Stimulated activated CD4-positive, alpha-beta T cell treated with anti-CD3 and anti-CD28 coated beads, Interleukin-15, amount 100 ng/mL, for 48 hours (primary cell): Measurements from ENCODE around the gene EPC2.
"Not testable (repeated sequence)": the region's sequence is repeated elsewhere in the genome, so short reads cannot be mapped to it uniquely, and the experiment has no call there.

Experiments
- DNase-seq, 2 donors: peaks; one replicate each; pipeline ENCODE4 v3.0.0-alpha.2; 2020; ENCODE audit warnings: low read depth in 2 of 2

Gene EPC2

DNA sequence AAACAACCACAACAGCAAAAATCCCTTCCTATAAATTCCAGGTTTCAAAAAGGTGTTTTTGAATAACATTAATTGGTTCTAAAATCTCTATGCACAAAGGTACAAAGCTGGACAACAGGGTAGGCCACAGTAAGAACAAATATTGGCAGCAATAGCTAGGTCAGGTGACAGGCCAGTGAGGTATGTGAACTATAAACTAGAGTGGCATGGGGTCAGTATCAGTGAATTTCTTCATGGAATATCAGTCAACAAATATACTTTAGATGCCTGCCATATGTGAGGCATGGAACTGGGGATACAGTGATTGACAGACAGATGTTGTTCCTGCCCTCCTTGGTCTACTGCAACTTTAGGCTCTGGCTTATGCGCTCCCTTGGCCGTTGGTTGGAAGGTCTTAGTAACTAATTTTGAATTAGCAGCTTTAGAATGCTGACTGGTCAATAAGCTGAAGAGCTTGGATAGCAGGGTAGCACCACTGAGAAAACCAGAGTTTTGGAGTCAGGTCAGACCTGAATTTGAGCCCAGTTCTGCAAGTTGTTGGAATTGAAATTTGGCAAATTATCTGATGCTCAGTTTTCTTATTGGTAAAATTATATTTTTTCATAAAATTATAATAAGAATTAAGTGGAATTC is 2.3 kb upstream of the EPC2 start:
- DNase-seq: no peak

DNA sequence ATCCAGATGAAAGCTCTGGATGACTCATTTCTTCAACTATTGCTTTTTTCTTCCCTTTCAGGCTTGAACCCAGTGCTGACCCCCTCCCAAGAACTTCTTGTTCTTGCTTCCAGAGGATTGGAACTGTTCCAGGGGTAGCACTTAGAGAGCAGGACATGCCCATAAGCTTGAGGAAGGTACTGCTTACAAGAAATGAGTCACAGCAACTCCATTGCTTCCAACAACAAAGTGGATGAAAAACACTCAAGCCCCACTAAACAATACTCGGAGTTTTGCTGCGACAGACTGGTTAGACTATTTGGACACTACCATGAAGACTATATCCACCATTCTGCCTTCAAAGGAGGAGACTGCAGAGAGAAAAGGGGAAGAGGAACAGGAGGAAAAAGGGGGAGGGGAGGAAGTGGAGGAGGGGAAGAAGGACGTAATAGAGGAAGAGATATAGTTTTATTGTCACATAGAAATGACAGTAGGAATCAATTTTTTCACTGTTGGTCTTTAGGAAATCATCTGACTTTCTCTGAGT is 1.6 kb upstream of the EPC2 start:
- DNase-seq: no peak

- DNase-seq: no peak
Measured at GRCh38 chr2:148643421-148643820, 1.1 kb upstream of the EPC2 start.

GRCh38 chr2:148644883-148645538 is 460 bp downstream of the EPC2 start:
- peak; percentile 86 to 89 for DNase-seq

DNA sequence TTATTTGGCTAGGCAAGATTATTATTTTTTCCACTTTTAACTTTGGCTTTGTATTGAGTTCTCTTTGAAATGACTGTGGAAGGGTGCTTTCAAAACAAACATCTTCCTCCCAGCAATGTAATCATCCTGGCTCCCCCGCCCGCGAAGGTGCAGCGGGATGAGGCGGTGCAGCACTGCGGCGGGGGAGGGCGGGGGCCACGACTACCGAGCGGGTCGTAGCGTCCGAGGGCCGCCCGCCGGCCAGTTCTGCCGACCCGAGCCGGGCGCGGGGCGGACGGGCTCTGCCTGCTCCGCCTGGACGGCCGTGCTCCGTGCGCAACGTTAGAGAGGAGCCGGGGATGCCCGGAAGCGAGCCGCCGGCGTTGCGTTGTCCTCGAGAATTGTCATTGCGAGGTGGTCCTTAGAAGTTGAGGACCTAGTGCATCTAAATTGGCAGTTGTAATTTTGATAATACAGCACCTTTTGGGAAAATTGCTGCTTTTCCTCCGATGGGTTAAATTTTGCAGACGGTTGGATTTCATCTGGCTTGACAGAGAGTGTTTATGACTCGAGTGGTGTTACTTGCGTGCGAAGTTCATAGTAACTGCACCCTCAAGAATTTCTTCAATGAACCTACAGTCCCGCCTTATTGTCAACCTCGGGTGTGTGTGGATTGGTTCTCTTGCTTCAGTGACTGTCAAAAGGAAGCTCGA is 1.1 kb downstream of the EPC2 start:
- DNase-seq: peak; percentile 30 to 33

DNA sequence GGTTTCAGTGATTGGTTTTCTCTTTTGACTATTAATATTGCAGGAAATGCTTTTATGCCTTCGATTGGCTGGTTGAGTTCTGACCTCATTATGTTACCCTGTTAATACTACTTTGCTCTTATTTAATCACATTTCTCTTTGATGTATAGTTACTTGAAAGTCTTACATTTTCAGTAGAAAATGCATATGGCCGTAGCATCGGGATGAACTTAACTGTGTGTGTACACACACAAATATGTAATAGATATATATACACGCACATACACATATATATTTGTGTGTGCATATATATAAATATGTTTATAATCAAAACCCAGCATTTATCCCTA is 1.6 kb downstream of the EPC2 start:
- DNase-seq: no peak

DNA sequence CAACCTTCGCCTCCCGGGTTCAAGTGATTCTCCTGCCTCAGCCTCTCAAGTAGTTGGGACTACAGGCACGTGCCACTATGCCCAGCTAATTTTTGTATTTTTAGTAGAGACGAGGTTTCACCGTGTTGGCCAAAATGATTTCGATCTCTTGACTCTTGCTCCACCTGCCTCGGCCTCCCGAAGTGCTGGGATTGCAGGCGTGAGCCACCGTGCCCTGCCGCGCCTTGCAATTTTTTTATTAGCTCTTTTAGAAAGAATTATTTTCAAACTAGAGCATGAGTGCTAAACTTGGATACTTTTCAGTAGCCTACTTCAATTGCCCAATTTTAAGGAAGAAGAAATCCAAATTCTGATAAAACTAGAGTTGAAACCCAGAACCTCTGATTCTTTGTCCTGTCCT is 3.2 kb downstream of the EPC2 start:
- not testable (repeated sequence) for DNase-seq

DNA sequence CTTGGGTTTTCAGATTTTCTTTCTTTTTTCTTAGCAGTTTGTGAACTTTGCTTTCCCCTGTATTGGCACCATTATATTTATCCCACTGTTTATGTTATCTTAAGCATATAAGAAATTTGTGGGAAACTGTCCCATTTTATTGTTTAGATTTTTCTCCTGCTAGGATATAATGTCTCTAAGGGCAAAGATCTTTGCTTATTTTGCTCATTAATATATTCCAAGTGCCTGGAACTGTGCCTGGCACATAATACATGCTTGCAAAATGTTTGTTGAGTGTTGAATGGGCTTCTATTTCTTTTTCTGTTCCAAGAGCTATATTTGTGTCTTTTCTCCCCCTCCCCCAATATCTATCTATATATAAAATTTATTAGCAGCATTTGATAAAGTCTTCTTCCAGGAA is 5.4 kb downstream of the EPC2 start:
- DNase-seq: no peak

GRCh38 chr2:148650881-148651280 is 6.3 kb downstream of the EPC2 start:
- no peak for DNase-seq

DNA sequence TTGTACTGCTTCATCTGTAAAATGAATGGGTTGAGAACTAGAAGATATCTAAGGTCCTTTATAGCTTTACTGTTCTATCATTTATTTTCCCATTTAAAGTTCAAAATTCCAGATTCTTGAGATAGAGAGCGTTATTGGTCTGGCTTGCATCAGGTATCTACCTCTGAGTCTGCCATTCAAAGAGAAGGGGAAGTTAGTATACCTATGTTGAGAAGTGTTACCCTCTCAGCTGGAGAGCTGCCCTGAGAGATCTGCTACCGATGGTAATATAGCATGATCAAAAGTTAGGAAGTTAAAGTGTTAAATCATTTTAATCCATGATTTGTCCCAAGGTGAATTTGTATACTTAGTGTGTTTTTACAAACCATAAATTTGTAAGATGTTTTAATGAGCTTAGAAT is 7.4 kb downstream of the EPC2 start:
- no peak for DNase-seq

GRCh38 chr2:148653437-148653836 is 8.9 kb downstream of the EPC2 start:
- DNase-seq: no peak

- no peak for DNase-seq
Measured at GRCh38 chr2:148654435-148654834, 9.9 kb downstream of the EPC2 start.

DNA sequence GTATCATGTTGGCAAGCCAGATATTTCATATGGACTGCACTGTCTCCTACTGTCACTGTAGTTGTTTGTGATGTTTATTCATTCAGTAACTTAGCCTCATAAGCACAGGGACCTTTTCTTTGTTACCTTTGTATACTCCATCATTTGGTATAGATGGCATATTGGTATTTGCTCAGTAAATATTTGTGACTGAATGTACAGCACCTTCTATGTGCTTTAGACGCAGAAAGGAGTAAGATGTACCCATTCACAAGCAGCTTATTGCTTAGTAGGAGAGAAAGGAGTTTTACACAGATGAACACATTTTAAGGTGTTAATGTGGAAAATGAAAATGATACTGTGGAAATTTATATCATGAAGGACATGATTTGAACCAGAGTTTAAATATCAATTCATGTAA is 12.0 kb downstream of the EPC2 start:
- DNase-seq: no peak

DNA sequence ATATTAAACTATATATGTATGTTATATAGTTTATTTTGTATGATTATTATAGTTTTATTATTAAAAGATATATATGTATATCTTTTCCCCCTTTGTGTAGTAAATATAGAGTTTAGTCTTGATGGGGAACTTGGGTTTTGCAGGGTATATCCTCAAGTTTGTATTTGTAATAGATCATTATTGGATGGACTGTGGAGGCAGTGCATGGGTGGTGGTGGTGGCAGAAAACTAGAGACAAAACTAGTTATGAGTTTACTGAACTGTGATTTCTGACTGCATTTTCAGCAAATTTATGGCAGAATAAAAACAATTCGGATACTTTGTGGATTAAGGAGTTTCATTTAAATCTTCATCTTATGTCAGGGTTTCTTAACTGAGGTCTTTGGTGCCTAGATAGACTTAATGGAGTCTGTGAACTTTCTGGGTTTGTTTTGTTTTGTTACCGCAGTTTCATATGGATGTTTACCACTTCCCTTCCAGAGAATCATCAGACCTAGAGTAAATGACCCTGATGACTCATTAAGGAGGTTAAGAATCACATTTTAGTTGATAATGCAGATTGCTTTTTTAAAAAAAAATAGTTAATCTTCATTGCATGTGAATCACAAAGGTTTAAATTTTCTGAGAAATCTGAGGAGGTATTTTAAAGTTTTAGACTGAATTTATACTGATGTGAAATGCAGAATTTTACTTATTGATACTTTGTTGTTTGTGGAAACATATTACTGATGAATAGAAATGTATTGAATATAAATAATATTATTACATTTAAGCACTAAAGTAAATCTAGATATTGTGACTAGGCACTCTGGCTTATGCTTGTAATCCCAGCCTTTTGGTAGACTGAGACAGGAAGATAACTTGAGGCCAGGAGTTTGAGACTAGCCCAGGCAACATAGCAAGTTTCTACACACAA is 14.5 kb downstream of the EPC2 start:
- DNase-seq: no peak

GRCh38 chr2:148660999-148661398 is 16.4 kb downstream of the EPC2 start:
- no peak for DNase-seq

DNA sequence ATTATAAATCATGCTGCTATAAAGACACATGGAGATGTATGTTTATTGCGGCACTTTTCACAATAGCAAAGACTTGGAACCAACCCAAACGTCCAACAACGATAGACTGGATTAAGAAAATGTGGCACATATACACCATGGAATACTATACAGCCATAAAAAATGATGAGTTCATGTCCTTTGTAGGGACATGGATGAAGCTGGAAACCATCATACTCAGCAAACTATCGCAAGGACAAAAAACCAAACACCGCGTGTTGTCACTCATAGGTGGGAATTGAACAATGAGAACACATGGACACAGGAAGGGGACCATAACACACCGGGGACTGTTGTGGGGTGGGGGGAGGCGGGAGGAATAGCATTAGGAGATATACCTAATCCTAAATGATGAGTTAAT is 17.8 kb downstream of the EPC2 start:
- not testable (repeated sequence) for DNase-seq

GRCh38 chr2:148664229-148664628 is 19.7 kb downstream of the EPC2 start:
- DNase-seq: no peak

GRCh38 chr2:148666555-148666954 is 22.0 kb downstream of the EPC2 start:
- DNase-seq: no peak

DNA sequence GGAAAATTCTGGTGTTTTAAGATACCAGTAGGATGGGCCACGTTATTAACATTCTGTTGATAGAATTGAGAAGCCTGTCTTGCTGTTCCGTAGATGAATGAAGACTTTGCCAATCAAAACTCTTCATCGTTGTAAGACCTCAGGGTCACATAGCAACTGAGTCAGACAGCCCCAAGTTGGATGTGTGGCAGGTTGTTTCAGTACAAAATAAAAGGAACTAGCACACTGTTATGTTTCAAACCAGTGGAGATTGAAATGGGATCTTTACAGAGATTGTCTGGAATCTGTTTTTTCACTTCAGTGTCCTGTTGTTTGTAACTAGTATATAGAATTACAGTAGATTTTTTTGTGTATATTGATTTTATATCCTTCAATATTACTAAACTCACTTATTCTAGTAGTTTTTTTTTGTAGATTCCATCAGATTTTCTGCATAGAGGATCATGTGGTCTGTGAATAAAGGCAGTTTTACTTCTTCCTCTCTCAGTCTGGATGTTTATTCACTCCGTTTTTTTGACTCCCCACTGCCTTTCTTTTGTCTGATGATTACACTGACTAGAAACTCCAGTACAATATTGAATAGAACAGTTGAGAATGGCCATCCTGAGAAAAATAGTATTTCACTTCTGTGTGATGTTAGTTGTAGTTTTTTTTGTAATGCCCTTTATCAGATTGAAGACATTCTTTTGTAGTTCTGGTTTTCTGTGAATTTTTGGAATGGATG is 22.7 kb downstream of the EPC2 start:
- no peak for DNase-seq

GRCh38 chr2:148670773-148671172 is 26.2 kb downstream of the EPC2 start:
- no peak for DNase-seq
